ENCODE measurements around the gene EDNRA. TPM values are rescaled to one million over a fixed set of nuclear protein-coding genes. Genes with fewer than 3 reads are reported as not detected.

EDNRA gene
- total RNA-seq, 1 donor from 2014 or later, result not detected

GRCh38 chr4:147498031-147498660, 17.2 kb downstream of the EDNRA start:
- DNase-seq, result peak; percentile 25

- DNase-seq, result no peak
Measured at GRCh38 chr4:147508346-147508745, 27.4 kb downstream of the EDNRA start.

- DNase-seq, result no peak
Measured at GRCh38 chr4:147509386-147509785, 28.5 kb downstream of the EDNRA start.

- DNase-seq, result no peak
Measured at GRCh38 chr4:147510962-147511668, 30.2 kb downstream of the EDNRA start.

GRCh38 chr4:147513091-147513490, 32.2 kb downstream of the EDNRA start:
- no peak for DNase-seq

GRCh38 chr4:147513952-147514351, 33.1 kb downstream of the EDNRA start:
- no peak for DNase-seq

GRCh38 chr4:147515220-147515936, 34.5 kb downstream of the EDNRA start:
- no peak for DNase-seq

- DNase-seq, result no peak
Measured at GRCh38 chr4:147516133-147516532, 35.2 kb downstream of the EDNRA start.

GRCh38 chr4:147518086-147518485, 37.2 kb downstream of the EDNRA start:
- no peak for DNase-seq

GRCh38 chr4:147518846-147519767, 38.2 kb downstream of the EDNRA start:
- peak; percentile 86 for DNase-seq

GRCh38 chr4:147524601-147525000, 43.7 kb downstream of the EDNRA start:
- DNase-seq, result no peak

GRCh38 chr4:147525494-147526271, 44.8 kb downstream of the EDNRA start:
- DNase-seq, result no peak

- DNase-seq, result no peak
Measured at GRCh38 chr4:147526272-147526654, 45.4 kb downstream of the EDNRA start.

GRCh38 chr4:147528054-147528453, 47.2 kb downstream of the EDNRA start:
- no peak for DNase-seq

GRCh38 chr4:147530134-147530533, 49.2 kb downstream of the EDNRA start:
- no peak for DNase-seq

GRCh38 chr4:147530723-147531122, 49.8 kb downstream of the EDNRA start:
- no peak for DNase-seq

GRCh38 chr4:147532896-147533295, 52.0 kb downstream of the EDNRA start:
- DNase-seq, result no peak

GRCh38 chr4:147533331-147533730, 52.4 kb downstream of the EDNRA start:
- no peak for DNase-seq

- no peak for DNase-seq
Measured at GRCh38 chr4:147535124-147535523, 54.2 kb downstream of the EDNRA start.

GRCh38 chr4:147538711-147539110, 57.8 kb downstream of the EDNRA start:
- DNase-seq, result no peak

- no peak for DNase-seq
Measured at GRCh38 chr4:147539959-147540358, 59.1 kb downstream of the EDNRA start.

Data from dermis blood vessel endothelial cell (primary cell).